ENCODE measurements around the gene IFI30. TPM values are rescaled to one million over a fixed set of nuclear protein-coding genes. Genes with fewer than 3 reads are reported as not detected.

IFI30 gene
- total and polyA plus RNA-seq, 2 donors: 148 to 237 TPM

DNA sequence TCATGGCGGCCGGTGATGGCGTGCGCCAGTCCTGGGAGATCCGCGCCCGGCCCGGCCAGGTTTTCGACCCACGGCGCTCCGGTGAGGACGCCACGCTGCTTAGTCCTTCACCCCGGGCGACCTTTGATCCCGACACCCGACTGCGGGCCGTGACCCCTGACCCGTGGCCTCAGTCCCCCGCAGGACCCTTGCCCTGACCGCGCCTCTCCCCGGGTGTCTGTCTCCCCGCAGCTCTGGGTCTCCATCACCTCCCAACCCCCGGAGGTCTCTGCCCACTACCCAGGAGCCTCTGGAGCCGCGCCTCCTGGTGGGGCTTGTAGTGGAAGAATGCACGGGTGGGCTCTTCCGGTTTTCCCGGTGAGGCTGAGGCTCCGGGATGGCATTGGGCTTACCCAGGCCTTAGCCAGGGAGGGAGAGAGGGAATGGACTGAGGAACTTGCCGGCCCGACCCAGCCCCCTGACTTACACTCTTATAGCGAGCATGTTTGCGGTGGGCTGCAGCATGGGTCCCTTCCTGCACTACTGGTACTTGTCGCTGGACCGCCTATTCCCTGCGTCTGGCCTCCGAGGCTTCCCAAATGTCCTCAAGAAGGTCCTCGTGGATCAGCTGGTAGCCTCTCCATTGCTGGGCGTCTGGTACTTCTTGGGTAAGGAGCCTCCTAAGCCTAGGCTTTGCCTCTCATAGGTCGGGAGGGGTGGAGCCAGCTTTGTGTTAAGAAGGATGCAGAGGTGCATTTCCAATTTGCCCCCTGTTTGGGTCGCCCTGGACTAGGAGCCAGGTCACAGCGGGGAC is 20.0 kb downstream of the IFI30 start:
- Histone ChIP-seq H3K4me3 (ENCODE audit: low read length in 2 of 2) (peak overlapping the region; percentile 75 to 81), H3K36me3 (ENCODE audit: control insufficient read depth in 2 of 2, insufficient read depth in 2 of 2, low read length in 1 of 2) (peaks cover 9 to 18% of the 10 kb centered on the region in 2 donors), H3K9me3 (ENCODE audit: control insufficient read depth in 2 of 2, insufficient read depth in 1 of 2, low read length in 1 of 2) (peaks cover 0 to 5% of the 10 kb centered on the region in 2 donors), H3K4me1 (ENCODE audit: control insufficient read depth in 2 of 2, insufficient read depth in 2 of 2, low read length in 2 of 2) (peaks cover 12 to 27% of the 10 kb centered on the region in 2 donors), H3K27ac (ENCODE audit: low read depth in 1 of 2, low read length in 1 of 2) (peak overlapping the region; percentile 64 to 86), H3K27me3 (ENCODE audit: control insufficient read depth in 2 of 2, insufficient read depth in 1 of 2, low read length in 1 of 2) (no peaks in the 10 kb centered on the region)
- WGBS: 4% methylated on average over 46 of the region's 46 CpGs
- no peak for DNase-seq (ENCODE audit: low read depth in 6 of 9, low spot score in 9 of 9)

DNA sequence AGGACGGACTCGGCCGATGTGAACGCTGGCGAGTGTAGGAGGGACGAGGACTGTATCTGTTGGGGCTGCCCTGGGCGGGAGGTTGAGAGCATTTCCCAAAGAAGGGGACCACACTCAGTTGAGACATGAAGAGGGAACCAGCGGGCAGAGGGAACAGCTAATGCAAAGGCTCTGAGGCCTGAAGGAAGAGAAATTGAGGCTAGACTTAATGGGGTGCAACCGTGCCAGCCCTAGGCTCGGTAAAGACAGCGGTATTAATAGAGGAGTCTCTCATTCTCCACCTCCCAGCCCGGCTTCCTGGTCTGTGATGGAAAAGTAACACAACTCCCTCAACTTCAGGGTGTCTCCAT is 20.5 kb downstream of the IFI30 start:
- H3K27ac ChIP-seq (ENCODE audit: low read depth in 1 of 2, low read length in 1 of 2): no peak overlapping the region
- DNase-seq (ENCODE audit: low read depth in 6 of 9, low spot score in 9 of 9): no peak
- peaks cover 0 to 5% of the 10 kb centered on the region in 2 donors for H3K9me3 ChIP-seq (ENCODE audit: control insufficient read depth in 2 of 2, insufficient read depth in 1 of 2, low read length in 1 of 2)
- H3K4me1 ChIP-seq (ENCODE audit: control insufficient read depth in 2 of 2, insufficient read depth in 2 of 2, low read length in 2 of 2): peaks cover 12 to 27% of the 10 kb centered on the region in 2 donors
- H3K4me3 ChIP-seq (ENCODE audit: low read length in 2 of 2): peak overlapping the region in 1 of 2 donors; percentile 75
- no peaks in the 10 kb centered on the region for H3K27me3 ChIP-seq (ENCODE audit: control insufficient read depth in 2 of 2, insufficient read depth in 1 of 2, low read length in 1 of 2)
- H3K36me3 ChIP-seq (ENCODE audit: control insufficient read depth in 2 of 2, insufficient read depth in 2 of 2, low read length in 1 of 2): peaks cover 11 to 18% of the 10 kb centered on the region in 2 donors
- 63% methylated on average over 12 of the region's 12 CpGs for WGBS

DNA sequence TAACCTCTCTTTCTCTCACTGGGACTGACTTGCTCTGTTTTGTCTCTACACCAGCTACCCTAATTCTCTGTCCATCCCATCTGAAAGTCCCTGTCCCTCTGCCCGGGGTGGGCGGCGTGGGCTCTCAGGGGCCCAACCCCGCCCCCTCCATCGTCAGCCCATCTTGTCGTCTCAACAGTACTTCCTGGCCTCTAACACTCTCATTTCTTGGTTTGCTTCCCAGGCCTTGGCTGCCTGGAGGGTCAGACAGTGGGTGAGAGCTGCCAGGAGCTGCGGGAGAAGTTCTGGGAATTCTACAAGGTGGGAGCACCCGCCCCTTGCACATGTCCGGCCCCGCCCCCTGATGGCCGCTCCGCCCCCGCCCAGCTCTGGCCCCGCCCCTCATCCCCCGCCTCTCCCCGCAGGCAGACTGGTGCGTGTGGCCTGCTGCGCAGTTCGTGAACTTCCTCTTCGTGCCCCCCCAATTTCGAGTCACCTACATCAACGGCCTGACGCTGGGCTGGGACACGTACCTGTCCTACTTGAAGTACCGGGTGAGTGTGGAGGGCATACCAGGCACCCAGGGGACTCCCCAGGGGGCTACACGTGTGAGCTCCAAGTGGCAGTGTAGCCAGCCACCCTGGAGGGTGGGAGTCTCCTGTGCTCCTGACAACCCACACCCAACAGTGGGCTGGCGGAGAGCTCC is 21.1 kb downstream of the IFI30 start:
- H3K36me3 ChIP-seq (ENCODE audit: control insufficient read depth in 2 of 2, insufficient read depth in 2 of 2, low read length in 1 of 2): peaks cover 11 to 18% of the 10 kb centered on the region in 2 donors
- no peak overlapping the region for H3K4me3 ChIP-seq (ENCODE audit: low read length in 2 of 2)
- H3K27me3 ChIP-seq (ENCODE audit: control insufficient read depth in 2 of 2, insufficient read depth in 1 of 2, low read length in 1 of 2): no peaks in the 10 kb centered on the region
- DNase-seq (ENCODE audit: low read depth in 6 of 9, low spot score in 9 of 9): no peak
- peaks cover 12 to 27% of the 10 kb centered on the region in 2 donors for H3K4me1 ChIP-seq (ENCODE audit: control insufficient read depth in 2 of 2, insufficient read depth in 2 of 2, low read length in 2 of 2)
- peaks cover 0 to 5% of the 10 kb centered on the region in 2 donors for H3K9me3 ChIP-seq (ENCODE audit: control insufficient read depth in 2 of 2, insufficient read depth in 1 of 2, low read length in 1 of 2)
- no peak overlapping the region for H3K27ac ChIP-seq (ENCODE audit: low read depth in 1 of 2, low read length in 1 of 2)
- WGBS: 38% methylated on average over 27 of the region's 27 CpGs

DNA sequence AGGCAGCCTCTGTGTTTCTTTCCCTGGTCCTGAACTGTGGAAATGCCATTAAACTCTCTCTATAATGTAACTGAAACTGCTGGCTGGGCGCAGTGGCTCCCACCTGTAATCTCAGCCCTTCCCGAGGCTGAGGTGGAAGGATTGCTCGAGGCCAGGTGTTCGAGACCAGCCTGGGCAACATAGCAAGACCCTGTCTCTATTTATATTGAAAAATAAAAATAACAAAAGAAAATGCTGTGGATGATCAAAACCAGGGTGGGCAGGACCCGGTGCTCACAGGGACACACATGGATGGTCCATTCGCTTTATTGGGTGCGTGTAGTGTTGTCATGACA is 22.9 kb downstream of the IFI30 start:
- Histone ChIP-seq H3K36me3 (ENCODE audit: control insufficient read depth in 2 of 2, insufficient read depth in 2 of 2, low read length in 1 of 2) (peaks cover 11 to 18% of the 10 kb centered on the region in 2 donors), H3K9me3 (ENCODE audit: control insufficient read depth in 2 of 2, insufficient read depth in 1 of 2, low read length in 1 of 2) (peaks cover 0 to 5% of the 10 kb centered on the region in 2 donors), H3K4me3 (ENCODE audit: low read length in 2 of 2) (no peak overlapping the region), H3K27ac (ENCODE audit: low read depth in 1 of 2, low read length in 1 of 2) (no peak overlapping the region), H3K27me3 (ENCODE audit: control insufficient read depth in 2 of 2, insufficient read depth in 1 of 2, low read length in 1 of 2) (no peaks in the 10 kb centered on the region), H3K4me1 (ENCODE audit: control insufficient read depth in 2 of 2, insufficient read depth in 2 of 2, low read length in 2 of 2) (peaks cover 12 to 27% of the 10 kb centered on the region in 2 donors)
- DNase-seq (ENCODE audit: low read depth in 6 of 9, low spot score in 9 of 9): no peak
- 98% methylated on average over 7 of the region's 7 CpGs for WGBS

DNA sequence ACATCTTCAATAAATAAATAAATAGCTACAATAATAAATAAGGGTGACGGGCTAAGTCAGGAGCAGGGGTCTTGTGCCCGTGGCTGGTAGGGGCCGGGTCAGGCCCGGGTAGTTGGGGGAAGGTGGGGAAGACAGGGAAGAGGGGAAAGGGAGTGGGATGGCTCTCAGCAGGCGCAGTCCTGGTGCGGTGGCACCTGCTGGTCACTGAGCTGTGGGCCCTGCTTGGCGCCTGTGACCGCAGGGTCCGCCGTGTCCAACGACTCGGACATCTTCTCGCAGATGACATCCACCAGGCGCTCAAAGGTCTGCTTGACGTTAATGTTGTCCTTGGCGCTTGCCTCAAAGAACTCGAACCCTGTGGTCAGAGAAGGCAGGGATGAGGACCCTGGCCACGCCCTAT is 23.7 kb downstream of the IFI30 start:
- H3K36me3 ChIP-seq (ENCODE audit: control insufficient read depth in 2 of 2, insufficient read depth in 2 of 2, low read length in 1 of 2): peaks cover 11 to 18% of the 10 kb centered on the region in 2 donors
- no peak for DNase-seq (ENCODE audit: low read depth in 6 of 9, low spot score in 9 of 9)
- H3K4me3 ChIP-seq (ENCODE audit: low read length in 2 of 2): no peak overlapping the region
- 97% methylated on average over 18 of the region's 18 CpGs for WGBS
- peaks cover 0 to 5% of the 10 kb centered on the region in 2 donors for H3K9me3 ChIP-seq (ENCODE audit: control insufficient read depth in 2 of 2, insufficient read depth in 1 of 2, low read length in 1 of 2)
- H3K4me1 ChIP-seq (ENCODE audit: control insufficient read depth in 2 of 2, insufficient read depth in 2 of 2, low read length in 2 of 2): peaks cover 12 to 20% of the 10 kb centered on the region in 2 donors
- H3K27ac ChIP-seq (ENCODE audit: low read depth in 1 of 2, low read length in 1 of 2): no peak overlapping the region
- peaks cover 0 to 2% of the 10 kb centered on the region in 2 donors for H3K27me3 ChIP-seq (ENCODE audit: control insufficient read depth in 2 of 2, insufficient read depth in 1 of 2, low read length in 1 of 2)

DNA sequence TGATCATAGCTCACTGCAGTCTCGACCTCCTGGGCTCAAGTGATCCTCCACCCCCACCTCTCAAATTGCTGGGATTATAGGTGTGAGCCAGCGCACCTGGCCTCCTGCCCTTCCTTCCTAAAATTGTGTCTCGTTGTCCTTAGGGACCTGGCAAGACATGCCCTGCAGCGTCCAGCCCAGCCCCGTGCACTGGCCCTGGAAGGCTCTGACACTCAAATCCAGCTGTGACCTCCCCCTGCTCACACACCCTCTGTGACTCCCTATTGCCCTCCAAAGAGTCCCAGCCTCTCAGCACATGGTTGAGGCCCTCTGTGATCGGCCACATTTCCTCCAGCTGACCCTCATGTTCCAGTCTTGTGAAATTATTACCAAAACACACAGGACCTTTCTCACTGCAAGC is 24.3 kb downstream of the IFI30 start:
- Histone ChIP-seq H3K27me3 (ENCODE audit: control insufficient read depth in 2 of 2, insufficient read depth in 1 of 2, low read length in 1 of 2) (peaks cover 0 to 8% of the 10 kb centered on the region in 2 donors), H3K27ac (ENCODE audit: low read depth in 1 of 2, low read length in 1 of 2) (no peak overlapping the region), H3K4me1 (ENCODE audit: control insufficient read depth in 2 of 2, insufficient read depth in 2 of 2, low read length in 2 of 2) (peaks cover 14 to 22% of the 10 kb centered on the region in 2 donors), H3K9me3 (ENCODE audit: control insufficient read depth in 2 of 2, insufficient read depth in 1 of 2, low read length in 1 of 2) (peaks cover 0 to 8% of the 10 kb centered on the region in 2 donors), H3K36me3 (ENCODE audit: control insufficient read depth in 2 of 2, insufficient read depth in 2 of 2, low read length in 1 of 2) (peaks cover 11 to 18% of the 10 kb centered on the region in 2 donors), H3K4me3 (ENCODE audit: low read length in 2 of 2) (no peak overlapping the region)
- WGBS: 84% methylated on average over 6 of the region's 6 CpGs
- DNase-seq (ENCODE audit: low read depth in 6 of 9, low spot score in 9 of 9): no peak

DNA sequence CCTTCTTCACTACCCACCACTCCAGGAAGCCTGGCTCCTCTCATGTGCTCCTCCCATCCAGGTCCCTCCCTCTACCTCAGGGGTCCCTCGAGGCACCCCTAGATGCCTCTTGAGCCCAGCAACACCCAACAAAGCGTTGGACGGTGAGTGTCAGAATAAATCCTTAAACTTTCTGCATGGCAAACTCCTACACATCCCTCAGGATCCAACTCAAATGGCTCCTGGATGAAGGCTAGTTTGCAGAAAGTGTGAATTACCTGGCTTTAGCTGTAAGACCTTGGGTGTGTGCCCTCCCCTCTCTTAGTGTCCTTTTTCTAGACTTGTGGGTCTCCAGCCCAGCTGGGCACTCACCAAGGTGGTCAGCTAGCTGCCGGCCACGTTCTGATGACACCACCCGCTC is 24.8 kb downstream of the IFI30 start:
- WGBS: 97% methylated on average over 6 of the region's 6 CpGs
- peaks cover 11 to 18% of the 10 kb centered on the region in 2 donors for H3K36me3 ChIP-seq (ENCODE audit: control insufficient read depth in 2 of 2, insufficient read depth in 2 of 2, low read length in 1 of 2)
- peaks cover 18 to 26% of the 10 kb centered on the region in 2 donors for H3K4me1 ChIP-seq (ENCODE audit: control insufficient read depth in 2 of 2, insufficient read depth in 2 of 2, low read length in 2 of 2)
- peaks cover 0 to 9% of the 10 kb centered on the region in 2 donors for H3K9me3 ChIP-seq (ENCODE audit: control insufficient read depth in 2 of 2, insufficient read depth in 1 of 2, low read length in 1 of 2)
- H3K27me3 ChIP-seq (ENCODE audit: control insufficient read depth in 2 of 2, insufficient read depth in 1 of 2, low read length in 1 of 2): peaks cover 0 to 12% of the 10 kb centered on the region in 2 donors
- H3K4me3 ChIP-seq (ENCODE audit: low read length in 2 of 2): no peak overlapping the region
- no peak overlapping the region for H3K27ac ChIP-seq (ENCODE audit: low read depth in 1 of 2, low read length in 1 of 2)
- DNase-seq (ENCODE audit: low read depth in 6 of 9, low spot score in 9 of 9): no peak

DNA sequence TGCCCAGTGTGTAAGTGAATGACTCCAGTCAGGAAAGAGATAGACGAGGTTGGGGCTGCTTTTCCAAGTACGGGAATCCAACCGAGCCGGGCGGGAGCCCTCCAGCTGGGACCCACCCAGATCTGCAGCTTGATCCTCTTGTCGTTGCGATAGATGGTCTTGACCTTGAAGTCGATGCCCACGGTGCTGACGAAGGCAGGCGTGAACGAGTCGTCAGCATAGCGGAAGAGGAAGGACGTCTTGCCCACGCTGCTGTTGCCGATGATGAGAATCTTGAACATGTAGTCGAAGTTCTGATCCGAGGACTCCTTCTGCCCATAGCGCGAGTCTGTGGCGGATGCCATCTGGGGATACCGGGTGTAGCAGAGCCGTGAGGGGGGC is 28.8 kb downstream of the IFI30 start:
- H3K27ac ChIP-seq (ENCODE audit: low read depth in 1 of 2, low read length in 1 of 2): no peak overlapping the region
- H3K36me3 ChIP-seq (ENCODE audit: control insufficient read depth in 2 of 2, insufficient read depth in 2 of 2, low read length in 1 of 2): peaks cover 2 to 6% of the 10 kb centered on the region in 2 donors
- H3K4me1 ChIP-seq (ENCODE audit: control insufficient read depth in 2 of 2, insufficient read depth in 2 of 2, low read length in 2 of 2): peaks cover 16 to 29% of the 10 kb centered on the region in 2 donors
- 95% methylated on average over 24 of the region's 24 CpGs for WGBS
- no peak for DNase-seq (ENCODE audit: low read depth in 6 of 9, low spot score in 9 of 9)
- peaks cover 0 to 4% of the 10 kb centered on the region in 2 donors for H3K9me3 ChIP-seq (ENCODE audit: control insufficient read depth in 2 of 2, insufficient read depth in 1 of 2, low read length in 1 of 2)
- no peak overlapping the region for H3K4me3 ChIP-seq (ENCODE audit: low read length in 2 of 2)
- peaks cover 2 to 35% of the 10 kb centered on the region in 2 donors for H3K27me3 ChIP-seq (ENCODE audit: control insufficient read depth in 2 of 2, insufficient read depth in 1 of 2, low read length in 1 of 2)

DNA sequence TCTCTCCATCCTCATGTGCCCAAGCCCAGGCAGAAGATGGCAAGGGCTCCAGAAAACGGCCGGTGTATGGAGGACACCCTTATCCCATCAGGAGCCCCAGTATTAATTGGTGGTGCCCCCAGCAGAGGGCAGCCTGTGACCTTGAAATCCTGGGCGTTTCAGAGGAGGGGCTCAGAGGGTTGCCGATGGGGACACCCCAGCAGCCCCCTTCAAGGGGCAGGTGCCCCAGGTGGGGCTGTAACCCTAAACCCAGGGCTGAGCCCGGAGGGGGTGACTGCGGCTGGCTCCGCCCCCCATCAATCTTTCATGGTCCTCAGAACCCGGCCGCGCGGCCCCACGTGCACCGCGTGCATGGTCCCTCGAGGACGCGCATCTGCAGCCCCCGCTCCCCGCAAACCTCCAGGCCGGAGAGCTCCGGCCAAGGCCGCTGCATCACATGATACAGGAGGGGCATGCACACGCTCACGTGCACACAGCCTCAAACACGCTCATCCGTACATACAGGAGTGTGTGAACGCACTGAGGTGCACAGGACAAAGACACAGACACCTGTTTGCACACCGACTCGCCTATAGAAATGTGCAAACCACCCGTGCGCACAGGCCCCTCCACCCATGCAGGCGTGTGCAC is 29.3 kb downstream of the IFI30 start:
- DNase-seq (ENCODE audit: low read depth in 6 of 9, low spot score in 9 of 9): peak in 2 of 9 donors; percentile 21 to 38
- 7% methylated on average over 32 of the region's 32 CpGs for WGBS
- Histone ChIP-seq H3K27me3 (ENCODE audit: control insufficient read depth in 2 of 2, insufficient read depth in 1 of 2, low read length in 1 of 2) (peaks cover 2 to 35% of the 10 kb centered on the region in 2 donors), H3K36me3 (ENCODE audit: control insufficient read depth in 2 of 2, insufficient read depth in 2 of 2, low read length in 1 of 2) (peaks cover 2 to 5% of the 10 kb centered on the region in 2 donors), H3K4me3 (ENCODE audit: low read length in 2 of 2) (peak overlapping the region; percentile 57 to 68), H3K27ac (ENCODE audit: low read depth in 1 of 2, low read length in 1 of 2) (no peak overlapping the region), H3K9me3 (ENCODE audit: control insufficient read depth in 2 of 2, insufficient read depth in 1 of 2, low read length in 1 of 2) (peaks cover 0 to 4% of the 10 kb centered on the region in 2 donors), H3K4me1 (ENCODE audit: control insufficient read depth in 2 of 2, insufficient read depth in 2 of 2, low read length in 2 of 2) (peaks cover 16 to 29% of the 10 kb centered on the region in 2 donors)

Measured in thymus (tissue), 11 donors.